ENCODE measurements around the gene COLGALT1.

DNA sequence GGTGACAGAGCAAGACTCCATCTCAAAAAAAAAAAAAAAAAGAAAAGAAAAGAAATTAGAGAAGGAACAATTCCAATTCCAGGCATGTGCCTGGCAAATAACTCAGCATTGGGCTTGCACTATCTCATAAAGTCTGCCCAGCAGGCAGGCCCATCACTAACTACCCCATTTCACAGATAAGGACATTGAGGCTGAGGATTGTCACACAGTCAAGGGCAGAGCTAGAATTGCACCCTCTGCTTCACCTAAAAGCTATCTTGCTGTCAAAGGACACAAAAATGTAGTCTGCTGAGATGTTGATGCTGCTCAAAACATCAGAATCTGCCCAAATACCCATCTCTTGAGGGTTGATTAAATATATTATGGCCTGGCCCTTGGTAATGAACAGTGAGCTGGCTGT, 20.7 kb upstream of the COLGALT1 start:
- no peak for TF ChIP-seq MAFK (IDR thresholded peaks at IDR 0.05; ENCODE audit: low read depth, low read length)
- TF ChIP-seq GABPA (IDR thresholded peaks at IDR 0.05; ENCODE audit: borderline replicate concordance, insufficient read depth, low read length): no peak
- no peak for TF ChIP-seq RXRA (IDR thresholded peaks at IDR 0.05; ENCODE audit: insufficient read depth, low read depth, low read length)
- no peak for TF ChIP-seq CHD1 (IDR thresholded peaks at IDR 0.05; ENCODE audit: low read depth, low read length)
- no peak for TF ChIP-seq RAD21 (IDR thresholded peaks at IDR 0.05 in 1 of 2, conservative IDR thresholded peaks at IDR 0.05 in 1 of 2; ENCODE audit: low read depth in 2 of 2, low read length in 2 of 2)
- no peak for TF ChIP-seq ASH2L (IDR thresholded peaks at IDR 0.05; ENCODE audit: low read length)
- TF ChIP-seq, protein P1, sequence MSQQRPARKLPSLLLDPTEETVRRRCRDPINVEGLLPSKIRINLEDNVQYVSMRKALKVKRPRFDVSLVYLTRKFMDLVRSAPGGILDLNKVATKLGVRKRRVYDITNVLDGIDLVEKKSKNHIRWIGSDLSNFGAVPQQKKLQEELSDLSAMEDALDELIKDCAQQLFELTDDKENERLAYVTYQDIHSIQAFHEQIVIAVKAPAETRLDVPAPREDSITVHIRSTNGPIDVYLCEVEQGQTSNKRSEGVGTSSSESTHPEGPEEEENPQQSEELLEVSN (IDR thresholded peaks at IDR 0.05): no peak
- TF ChIP-seq POLR2A (IDR thresholded peaks at IDR 0.05; ENCODE audit: control extremely low read depth in 1 of 2, low read depth in 2 of 2, low read length in 2 of 2): no peak
- no peak for TF ChIP-seq EZH2 (IDR thresholded peaks at IDR 0.05; ENCODE audit: low read depth, low read length, severe bottlenecking)
- TF ChIP-seq, protein P2, sequence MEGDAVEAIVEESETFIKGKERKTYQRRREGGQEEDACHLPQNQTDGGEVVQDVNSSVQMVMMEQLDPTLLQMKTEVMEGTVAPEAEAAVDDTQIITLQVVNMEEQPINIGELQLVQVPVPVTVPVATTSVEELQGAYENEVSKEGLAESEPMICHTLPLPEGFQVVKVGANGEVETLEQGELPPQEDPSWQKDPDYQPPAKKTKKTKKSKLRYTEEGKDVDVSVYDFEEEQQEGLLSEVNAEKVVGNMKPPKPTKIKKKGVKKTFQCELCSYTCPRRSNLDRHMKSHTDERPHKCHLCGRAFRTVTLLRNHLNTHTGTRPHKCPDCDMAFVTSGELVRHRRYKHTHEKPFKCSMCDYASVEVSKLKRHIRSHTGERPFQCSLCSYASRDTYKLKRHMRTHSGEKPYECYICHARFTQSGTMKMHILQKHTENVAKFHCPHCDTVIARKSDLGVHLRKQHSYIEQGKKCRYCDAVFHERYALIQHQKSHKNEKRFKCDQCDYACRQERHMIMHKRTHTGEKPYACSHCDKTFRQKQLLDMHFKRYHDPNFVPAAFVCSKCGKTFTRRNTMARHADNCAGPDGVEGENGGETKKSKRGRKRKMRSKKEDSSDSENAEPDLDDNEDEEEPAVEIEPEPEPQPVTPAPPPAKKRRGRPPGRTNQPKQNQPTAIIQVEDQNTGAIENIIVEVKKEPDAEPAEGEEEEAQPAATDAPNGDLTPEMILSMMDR (IDR thresholded peaks at IDR 0.05; ENCODE audit: control extremely low read depth in 1 of 3, insufficient read depth in 1 of 3, low read depth in 1 of 3, low read length in 3 of 3): no peak
- TF ChIP-seq, protein P3, sequence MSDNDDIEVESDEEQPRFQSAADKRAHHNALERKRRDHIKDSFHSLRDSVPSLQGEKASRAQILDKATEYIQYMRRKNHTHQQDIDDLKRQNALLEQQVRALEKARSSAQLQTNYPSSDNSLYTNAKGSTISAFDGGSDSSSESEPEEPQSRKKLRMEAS (IDR thresholded peaks at IDR 0.05): no peak
- no peak for TF ChIP-seq EGR1 (IDR thresholded peaks at IDR 0.05; ENCODE audit: borderline replicate concordance, low read depth, low read length)
- TF ChIP-seq BCL11A (IDR thresholded peaks at IDR 0.05; ENCODE audit: low read depth in 2 of 2, low read length in 2 of 2): no peak
